ENCODE results near the gene PEF1.

The PEF1 gene

DNA sequence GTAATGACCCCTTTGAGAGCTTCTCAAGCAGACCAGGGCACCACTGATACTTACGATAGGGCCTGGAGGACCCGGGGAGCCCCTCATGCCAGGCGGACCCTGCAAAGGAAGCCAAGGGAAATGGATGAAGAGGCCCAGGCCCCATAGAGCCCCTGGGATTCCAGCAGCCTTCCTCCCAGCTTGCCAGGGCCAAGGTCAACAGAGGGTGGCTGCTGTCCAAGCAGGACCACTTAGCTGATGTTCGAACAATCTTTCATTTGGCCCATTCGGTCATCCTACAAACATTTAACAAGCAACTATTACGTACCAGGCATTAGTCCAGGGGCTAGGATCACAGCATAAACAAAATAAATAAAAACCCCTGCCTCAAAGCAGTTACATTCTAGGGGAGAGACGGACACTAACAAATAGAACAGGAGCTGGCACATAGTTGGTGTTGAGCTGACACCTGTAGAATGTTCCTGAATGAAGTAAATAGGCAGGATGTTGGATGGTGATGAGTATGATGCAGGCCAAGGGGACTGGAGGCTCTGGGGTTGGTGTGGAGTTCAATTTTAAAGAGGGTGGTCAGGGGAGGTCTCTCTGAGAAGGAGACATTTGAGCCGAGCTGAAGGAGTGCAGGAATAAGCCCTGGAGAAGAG lies 27.0 kb upstream of the PEF1 start:
- DNase-seq, result no peak

DNA sequence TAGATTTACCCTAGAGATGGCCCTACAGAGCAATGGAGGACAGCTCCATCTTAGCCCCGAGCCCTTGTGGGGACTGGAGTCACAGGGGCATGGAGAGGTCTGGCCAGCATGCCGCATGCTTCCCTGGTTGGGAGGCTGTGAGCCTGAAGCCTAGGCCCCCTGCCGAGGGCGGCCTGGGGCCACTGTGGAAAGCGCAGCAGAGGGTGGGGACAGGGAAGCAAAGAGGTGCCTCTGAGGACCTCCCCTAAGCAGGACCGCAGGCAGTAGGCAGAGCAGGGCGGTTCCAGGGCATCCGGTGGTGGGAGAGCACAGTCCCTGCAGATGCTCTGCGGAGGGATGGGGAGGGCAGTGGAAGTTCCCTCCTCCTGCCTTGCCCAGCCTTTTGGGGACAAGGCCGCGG lies 26.5 kb upstream of the PEF1 start:
- DNase-seq, result no peak

DNA sequence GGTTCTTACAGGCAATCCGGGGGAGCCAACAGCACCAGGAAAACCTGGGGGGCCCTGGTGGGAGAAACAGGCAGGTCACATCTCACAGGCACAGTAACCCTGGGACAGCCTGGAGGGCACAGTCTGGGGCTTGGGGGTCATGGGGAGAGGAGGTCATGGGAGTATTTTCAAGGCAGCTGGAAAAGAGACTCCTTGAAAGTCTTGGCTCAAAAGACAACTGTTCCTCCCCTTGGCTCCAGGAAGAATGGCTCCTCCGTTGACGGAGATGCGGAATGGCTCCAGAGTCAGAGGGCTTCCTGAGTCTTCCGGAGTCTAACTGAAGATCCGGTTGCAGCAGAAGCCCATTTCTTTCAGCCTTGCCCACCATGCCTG lies 25.9 kb upstream of the PEF1 start:
- DNase-seq, result peak in 1 of 56 donors; percentile 11

DNA sequence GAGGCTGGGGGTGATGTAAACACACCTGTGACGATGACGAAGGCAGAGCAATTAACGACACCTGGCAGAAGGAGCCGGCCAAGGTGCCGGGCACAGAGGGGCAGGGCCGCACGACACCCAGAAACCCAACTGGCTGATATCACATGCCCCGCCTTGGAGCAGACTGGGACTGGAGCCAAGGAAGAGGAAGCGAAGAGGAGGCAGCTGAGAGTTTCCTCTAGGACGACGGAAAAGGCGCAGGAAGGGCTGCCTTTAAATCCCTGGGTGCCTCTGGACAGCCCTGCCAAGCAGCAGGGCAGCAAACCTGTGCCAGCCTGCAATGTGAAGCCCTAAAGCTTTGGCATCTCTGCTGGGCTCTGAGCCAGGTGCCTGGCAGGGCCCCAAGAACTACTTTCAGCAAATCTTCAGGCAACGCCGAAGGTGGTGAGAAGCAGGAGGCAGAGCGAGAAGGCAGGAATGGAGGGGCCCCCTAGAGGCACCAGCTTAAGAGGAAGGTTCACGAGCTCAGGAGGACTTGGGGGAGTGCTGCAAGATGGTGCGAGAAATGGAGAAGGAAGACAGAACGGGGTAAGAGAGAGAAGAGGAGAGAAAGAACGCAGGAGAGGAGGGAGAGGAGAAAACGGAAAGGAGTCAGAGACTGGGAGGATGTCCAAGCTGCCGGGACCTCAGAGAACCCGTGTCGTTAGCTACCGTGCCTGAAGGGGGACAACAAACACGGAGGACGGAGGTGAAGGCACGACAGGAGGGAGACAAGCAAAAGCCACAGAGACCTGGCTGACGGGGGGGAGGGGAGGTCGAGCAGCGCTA lies 25.3 kb upstream of the PEF1 start:
- DNase-seq, result peak in 52 of 56 donors; percentile 11 to 88 (median 50)

DNA sequence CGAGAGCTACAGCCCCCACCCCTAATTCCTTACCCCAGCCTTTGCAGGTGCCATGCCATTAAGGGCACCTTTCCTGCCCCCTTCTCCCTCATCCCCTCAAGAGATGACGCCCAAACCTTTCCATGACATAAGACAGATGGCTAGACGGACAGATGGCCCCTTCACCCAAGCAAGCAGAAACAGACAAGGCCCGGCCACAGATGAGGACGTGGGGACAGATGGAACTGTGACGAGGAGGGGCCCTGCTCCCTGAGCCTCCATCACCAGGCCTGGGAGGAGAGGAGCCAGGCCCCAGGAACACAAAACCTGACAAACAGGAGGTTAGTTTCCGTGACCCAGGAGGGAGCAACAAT lies 24.7 kb upstream of the PEF1 start:
- DNase-seq, result no peak

DNA sequence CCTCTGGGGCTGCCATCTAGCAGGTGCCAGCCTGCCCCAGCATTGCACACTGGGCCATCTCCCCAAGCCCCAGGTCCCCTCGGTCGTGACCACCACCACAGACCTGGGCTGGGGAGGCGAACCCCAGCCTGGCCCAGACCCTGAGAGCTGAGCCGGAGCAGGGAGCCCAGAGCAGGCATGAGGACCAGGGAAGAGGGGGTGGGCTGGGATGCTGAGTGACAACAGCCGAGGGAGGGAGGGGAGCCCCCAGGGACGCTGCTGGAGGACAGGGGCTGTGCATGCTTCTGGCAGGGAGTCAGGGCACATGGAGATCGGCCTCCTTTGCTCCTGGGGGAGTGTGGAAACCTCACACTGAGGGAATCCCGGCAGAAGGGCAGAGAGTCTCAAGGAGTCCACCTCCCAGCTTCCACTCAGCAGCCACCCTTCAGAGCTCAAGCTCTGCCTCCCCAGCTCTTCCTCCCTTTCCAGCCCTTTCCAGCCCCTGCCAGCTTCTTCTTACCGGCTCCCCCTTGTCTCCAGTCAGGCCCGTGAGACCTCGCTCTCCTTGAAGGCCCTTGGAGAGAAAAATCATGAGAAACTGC lies 23.7 kb upstream of the PEF1 start:
- DNase-seq, result no peak

DNA sequence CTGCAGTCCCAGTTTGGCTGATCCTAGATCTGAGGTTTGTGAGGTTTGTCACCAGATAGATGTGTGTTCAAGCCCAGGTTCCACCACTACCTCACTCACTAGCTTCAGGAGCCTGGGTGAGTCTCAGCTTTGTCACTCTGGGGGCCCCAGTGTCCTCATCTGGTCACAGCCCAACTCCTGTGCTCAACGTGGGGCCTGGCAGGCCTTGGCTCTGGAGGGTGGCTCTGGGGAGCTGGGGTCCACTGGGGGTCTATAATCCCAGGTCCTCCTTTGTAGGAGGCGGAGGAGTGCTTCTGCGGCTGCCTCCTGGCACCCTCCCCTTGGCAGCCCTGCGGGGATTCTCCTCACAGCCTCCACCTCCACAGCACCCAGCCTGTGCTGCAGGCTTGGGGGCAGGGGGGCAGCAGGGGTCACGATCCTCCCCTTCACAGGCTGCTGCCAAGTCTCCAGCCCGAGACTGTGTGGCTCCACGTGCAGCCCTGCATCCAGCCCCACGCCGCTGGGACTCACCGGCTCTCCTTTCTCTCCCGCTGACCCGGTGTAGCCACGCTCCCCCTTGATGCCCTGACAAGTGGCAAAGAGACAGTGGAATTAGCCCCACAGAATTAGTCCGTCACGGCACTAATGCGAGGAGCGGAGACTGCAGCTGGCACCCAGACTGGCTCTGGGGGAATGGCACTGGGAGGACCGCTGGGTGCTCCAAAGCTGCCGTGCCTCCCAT lies 22.5 kb upstream of the PEF1 start:
- DNase-seq, result no peak

DNA sequence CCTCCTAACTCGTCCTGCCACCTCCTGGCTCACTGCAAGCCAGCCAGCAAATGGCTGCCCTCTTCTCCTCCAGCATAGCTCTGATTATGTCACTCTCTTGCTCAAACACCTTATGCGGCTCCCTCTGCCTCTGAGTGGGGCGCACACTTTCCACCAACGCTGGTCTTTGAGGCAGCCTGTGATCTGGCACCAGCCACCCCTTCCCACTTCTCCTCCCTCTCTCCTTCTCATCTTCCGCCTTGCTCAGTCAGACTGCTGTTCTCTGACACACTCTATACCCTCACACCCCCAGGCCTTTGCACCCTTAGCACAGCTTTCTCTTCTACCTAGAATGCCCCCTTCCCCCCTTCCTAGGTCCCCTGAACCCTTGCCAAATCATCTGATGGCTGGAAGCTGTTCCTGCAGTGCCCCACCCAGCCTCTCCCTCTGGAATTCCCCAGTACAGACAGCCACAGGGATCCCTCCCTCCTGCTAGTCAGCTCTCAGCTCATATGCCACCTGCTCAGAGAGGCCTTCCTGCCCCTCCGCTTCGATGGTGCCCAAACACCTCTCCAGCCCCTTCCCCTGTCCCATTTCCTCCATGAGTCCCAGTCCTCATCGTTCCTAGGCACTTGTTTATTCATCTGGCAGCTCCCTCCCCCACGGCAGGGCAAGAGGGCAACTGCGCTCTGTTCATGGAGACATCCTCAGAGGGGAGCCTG lies 21.7 kb upstream of the PEF1 start:
- DNase-seq, result peak in 25 of 56 donors; percentile 9 to 74 (median 49)

DNA sequence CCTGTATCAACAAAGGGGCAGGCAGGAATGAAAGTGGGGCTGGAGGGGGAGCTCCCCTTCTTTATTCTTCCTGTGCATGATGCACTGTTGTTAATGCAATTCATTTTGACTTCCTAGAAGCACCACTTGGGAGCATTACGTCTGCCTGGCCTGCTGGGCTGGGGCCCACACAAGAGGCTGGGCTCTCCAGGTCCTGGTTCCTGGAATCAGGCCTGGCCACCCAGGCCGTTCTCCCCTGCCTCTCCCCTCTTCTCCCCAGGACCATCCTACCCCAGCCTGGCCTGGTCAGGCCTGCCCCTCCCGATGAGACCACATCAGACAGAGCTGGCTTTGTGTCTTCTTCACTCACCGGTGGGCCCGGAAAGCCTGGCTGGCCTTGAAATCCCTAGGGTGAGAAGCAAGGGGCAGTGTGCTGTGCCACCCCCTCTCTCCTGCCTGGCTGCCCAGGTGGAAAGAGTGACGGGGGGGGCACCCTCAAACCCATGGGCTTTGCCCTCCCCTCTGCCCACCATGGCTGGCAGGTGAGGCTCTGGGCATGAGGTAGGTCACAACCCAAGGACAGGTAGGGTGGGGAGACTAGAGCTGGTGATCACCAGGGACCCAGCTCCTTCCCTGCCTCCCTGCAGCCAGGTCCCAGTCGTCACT lies 20.7 kb upstream of the PEF1 start:
- DNase-seq, result no peak

DNA sequence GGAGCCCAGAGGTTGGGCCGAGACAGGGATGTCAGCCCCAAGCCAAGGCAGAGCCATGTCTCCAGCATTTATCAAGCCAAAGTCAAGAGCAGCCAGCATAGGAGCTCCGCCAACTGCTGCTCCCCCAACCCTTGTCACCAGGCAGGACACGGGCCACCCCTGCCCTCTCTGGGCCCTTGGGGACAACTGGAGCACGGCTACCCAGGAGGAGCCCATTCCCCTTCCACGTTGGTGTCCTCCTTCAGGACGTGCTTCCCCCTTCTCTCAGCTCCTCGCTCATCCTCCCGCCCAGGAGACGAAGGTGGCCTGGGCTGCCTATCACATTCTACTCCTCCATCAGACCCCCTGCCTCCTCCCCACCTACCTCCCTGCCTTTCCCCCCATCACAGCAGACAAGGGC lies 19.9 kb upstream of the PEF1 start:
- no peak for DNase-seq

DNA sequence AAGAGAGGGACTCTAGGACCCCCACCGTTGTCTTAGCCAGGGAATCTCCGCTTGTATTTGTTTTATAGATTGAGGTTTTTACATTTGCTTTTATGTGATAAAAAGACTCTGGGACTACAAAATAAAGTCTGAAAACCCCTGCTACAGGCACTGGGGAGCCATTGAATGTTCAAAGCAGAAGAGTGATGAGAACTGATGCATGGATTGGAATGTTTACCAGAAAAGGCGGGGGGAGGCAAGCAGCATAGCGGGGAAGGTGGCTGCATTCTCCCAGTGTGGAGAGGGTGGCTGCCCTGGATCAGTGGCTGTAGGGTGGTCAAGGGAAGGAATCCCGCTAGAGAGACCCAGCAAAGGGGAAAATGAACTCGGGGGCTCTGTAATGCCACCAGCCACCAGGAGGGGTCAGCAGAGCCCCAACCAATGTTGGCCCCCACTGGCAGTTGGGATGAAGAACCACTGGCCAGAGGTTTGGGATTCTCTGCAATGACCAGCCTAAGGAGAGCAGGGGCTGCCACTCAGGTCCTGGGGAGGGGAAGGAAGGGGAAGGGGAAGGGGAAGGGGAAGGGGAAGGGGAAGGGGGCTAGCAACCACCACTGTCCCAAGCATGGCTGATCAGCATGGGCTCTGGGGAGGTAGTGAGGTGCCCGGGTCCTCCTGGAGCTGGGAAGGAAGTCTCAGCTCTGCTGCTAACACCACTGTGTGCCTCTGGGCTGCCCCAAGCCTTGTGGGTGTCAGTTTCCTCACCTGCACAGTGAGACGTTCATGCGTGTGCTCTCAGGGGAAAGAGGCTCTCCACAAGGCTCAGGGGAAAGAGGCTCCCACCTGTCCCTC lies 19.2 kb upstream of the PEF1 start:
- DNase-seq, result peak in 42 of 56 donors; percentile 8 to 75 (median 36)

DNA sequence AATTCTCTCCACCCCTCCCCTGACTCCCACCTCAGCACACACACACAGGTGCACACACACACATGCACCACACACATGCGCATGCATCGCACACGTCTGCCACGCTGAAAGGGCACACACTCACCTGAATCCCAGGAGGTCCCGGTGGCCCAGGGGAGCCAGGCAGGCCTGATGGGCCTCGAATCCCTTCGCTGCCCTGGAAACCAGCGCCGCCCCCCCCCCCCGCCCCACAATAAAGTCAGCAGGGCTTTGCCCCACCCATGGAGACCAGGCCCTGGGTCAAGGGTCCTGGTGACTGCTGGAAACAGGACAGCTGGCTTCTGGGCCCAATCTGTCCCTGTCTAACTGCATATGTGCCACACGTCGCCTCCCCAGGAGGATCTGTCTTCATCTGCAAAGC lies 17.8 kb upstream of the PEF1 start:
- DNase-seq, result no peak

DNA sequence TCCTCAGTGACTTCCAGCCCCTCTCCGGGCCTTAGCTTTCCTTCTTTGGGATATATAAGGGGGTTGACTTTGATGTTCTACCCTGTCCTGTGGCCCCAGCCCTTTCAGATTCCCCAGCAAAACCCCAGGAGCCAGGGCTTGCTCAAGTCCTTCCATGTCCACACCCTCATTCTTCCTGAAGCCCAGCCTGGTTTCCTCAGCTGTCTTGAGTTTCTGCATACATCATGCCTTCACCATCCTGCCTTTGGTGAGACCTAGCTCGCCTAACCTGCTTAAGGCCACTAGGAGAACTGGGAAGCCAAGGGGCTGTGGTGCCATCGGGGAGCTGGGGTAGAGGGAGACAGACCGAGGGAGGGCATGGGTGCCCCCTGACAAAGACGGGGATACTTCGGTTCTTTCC lies 17.2 kb upstream of the PEF1 start:
- no peak for DNase-seq

DNA sequence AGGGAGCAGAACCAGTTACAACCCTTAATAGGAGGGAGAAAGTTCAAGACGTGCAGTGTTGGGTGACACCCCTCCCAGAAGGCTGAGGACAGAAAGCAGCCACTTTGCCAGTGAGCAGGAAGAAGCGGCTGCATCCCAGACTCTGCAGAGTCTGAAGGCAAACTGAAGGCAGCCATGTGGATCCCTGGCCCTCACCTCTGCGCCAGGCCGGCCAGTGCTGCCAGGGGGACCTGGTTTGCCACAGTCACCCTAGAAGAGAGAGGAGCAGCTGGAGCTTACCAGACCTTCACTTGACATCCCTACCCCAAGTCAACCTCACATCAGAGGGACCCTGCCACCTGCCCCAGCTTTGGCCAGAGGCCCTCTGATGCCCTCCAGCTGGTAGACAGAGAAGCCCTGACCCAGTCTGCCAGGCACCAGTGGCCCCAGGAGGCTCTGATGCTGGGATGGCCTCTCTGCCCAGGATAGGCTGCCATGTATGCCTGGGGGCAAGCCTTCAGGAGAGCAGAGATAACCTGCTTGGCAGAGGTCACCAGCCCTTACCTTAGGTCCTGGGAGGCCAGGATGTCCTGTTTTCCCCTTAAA lies 16.3 kb upstream of the PEF1 start:
- DNase-seq, result no peak

DNA sequence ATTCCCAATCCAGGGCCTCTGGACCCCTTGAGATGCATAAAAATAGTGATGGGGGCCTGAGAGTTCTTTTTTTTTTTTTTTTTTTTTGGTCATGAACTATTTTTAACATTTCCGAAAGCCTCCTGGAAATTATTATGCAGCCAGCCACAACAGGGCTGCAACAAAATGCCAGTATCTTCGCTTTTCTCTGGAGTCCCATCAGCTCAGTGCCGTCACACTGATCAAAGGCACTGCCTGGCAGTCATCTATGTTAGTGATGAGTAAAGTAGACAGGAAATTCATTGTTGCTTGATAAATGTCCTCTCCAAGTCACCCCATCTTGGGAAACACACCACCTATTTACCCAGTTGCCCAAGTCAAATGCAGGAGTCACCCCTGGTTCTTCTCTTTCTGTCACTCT lies 15.2 kb upstream of the PEF1 start:
- DNase-seq, result no peak

DNA sequence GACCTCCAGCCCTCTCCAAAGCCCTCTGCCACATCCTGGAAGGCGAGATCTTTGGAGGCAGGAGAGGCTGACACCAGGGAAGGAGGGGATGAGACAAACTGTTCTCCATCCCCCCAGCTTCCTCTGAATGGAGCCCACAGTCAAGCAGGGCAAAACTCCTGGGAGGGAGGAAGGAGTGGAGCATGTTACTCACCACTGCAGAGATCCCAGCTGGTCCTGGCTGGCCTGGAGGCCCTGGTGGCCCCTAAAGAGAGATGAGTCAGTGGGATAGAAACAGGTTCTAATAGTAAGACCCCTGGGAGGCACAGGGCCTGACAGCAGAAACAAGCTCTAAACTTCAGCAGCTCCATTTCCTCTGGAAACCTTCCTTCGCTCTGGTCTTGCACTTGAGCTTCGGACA lies 14.0 kb upstream of the PEF1 start:
- no peak for DNase-seq

DNA sequence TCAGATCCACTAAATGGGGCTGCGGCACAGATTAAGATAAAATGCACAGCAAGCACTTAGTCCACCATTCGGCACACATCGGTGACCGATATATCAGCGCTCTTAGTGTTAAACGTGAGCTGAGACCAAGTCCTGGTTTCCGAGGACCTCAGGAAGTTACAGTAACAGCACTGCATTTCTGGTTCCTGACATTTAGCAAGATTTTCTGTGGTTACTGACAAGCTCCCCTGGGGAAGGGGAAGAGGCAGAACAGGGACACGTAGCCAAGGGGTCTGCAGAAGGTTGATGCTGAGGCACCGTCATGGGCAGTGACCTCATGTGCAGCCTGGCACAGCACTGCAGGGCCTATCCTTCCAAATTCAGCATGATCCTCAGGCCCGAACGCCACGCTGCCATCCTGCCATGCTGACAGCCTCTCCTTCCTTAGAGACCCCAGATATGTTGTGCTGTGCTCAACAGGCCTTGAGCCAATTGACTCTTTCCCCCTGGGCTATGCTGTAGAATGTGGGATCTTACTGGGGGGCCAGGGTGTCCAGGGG lies 13.4 kb upstream of the PEF1 start:
- DNase-seq, result no peak

DNA sequence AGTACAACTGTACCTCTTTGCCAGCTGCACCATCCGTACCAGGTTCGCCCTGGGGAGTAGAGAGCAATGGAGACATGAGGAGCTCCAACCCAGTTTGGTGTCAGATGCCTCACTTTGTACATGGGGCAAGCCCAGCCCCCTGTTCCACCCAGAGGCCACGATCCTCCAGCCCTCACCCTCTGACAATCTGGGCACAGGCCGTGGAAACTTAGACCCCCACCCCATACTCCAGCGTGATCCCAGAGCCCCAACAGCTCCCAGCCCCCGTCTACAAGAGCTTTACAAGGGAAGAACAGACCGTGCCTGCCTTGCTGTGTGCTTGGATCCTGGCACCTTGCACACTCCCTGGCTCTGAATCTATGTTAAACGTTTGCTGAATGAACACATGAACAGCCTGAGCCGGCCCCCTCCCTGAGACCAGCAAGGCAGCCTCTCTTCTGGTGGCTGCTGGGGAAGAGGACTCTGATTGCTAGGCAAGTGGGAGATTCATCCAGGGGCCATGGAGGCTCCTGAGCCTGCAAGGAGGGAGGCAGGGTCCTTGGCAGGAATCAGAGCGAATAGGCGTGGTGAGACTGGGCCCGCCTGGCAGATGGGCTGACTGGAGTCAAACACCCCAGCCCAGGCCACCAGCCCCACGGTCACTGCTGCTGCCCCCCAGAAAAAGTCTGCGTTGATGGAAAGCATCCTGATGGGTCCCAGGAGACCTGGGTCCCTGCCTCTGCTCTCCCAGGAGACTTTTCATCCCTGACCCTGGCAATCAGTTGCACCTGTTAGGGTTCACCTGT lies 12.5 kb upstream of the PEF1 start:
- no peak for DNase-seq

DNA sequence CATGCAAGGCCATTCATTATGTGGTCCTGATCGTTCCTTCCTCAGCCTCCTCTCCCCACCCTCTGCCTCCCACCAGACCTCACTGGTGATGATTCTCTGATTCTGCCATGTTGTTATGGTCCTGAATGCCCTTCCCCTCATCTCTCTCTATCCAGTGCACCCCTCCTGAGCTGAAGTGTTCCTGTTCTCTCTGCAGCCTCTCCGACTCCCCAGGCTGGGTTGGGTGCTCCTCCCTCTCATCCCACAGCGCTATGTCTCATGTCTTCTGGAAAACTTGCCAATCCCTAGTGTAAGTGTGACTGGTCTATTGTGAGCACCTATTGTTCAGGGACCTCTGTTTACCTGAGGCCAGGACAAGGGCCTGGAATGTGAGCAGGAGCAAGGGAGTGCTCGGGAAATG lies 11.1 kb upstream of the PEF1 start:
- DNase-seq, result no peak
